ENCODE measurements around the gene CCDC51. TPM values are rescaled to one million over a fixed set of nuclear protein-coding genes. Genes with fewer than 3 reads are reported as not detected.

The CCDC51 gene
- total RNA-seq, 1 donor from 2014 or later: 39.2 TPM

- H3K36me3 ChIP-seq (ENCODE audit: control insufficient read depth, insufficient read depth, low read length): no peaks in the 10 kb centered on the region
- H3K27me3 ChIP-seq (ENCODE audit: control insufficient read depth, insufficient read depth, low read length): no peaks in the 10 kb centered on the region
- TF ChIP-seq CTCF (IDR thresholded peaks at IDR 0.05; ENCODE audit: insufficient read depth, low read length, poor library complexity, severe bottlenecking): no peak
- H3K4me3 ChIP-seq (ENCODE audit: low read depth, low read length): peak overlapping the region; percentile 69
- no peak for DNase-seq (ENCODE audit: low read depth)
Observed at GRCh38 chr3:48472673-48472922, 32.7 kb upstream of the CCDC51 start.

- no peak for DNase-seq (ENCODE audit: low read depth)
- H3K36me3 ChIP-seq (ENCODE audit: control insufficient read depth, insufficient read depth, low read length): no peaks in the 10 kb centered on the region
- no peak for TF ChIP-seq CTCF (IDR thresholded peaks at IDR 0.05; ENCODE audit: insufficient read depth, low read length, poor library complexity, severe bottlenecking)
- H3K27me3 ChIP-seq (ENCODE audit: control insufficient read depth, insufficient read depth, low read length): no peaks in the 10 kb centered on the region
- H3K4me3 ChIP-seq (ENCODE audit: low read depth, low read length): no peak overlapping the region
Observed at GRCh38 chr3:48470286-48470685, 30.4 kb upstream of the CCDC51 start.

GRCh38 chr3:48469046-48469915 is 29.4 kb upstream of the CCDC51 start:
- DNase-seq (ENCODE audit: low read depth): no peak
- no peak for TF ChIP-seq CTCF (IDR thresholded peaks at IDR 0.05; ENCODE audit: insufficient read depth, low read length, poor library complexity, severe bottlenecking)

GRCh38 chr3:48468329-48468731 is 28.4 kb upstream of the CCDC51 start:
- no peak for TF ChIP-seq CTCF (IDR thresholded peaks at IDR 0.05; ENCODE audit: insufficient read depth, low read length, poor library complexity, severe bottlenecking)
- no peaks in the 10 kb centered on the region for H3K36me3 ChIP-seq (ENCODE audit: control insufficient read depth, insufficient read depth, low read length)
- no peaks in the 10 kb centered on the region for H3K27me3 ChIP-seq (ENCODE audit: control insufficient read depth, insufficient read depth, low read length)
- no peak overlapping the region for H3K4me3 ChIP-seq (ENCODE audit: low read depth, low read length)
- DNase-seq (ENCODE audit: low read depth): no peak

More at GRCh38 chr3:48469046-48469915, 29.4 kb upstream of the CCDC51 start:
- H3K36me3 ChIP-seq (ENCODE audit: control insufficient read depth, insufficient read depth, low read length): no peaks in the 10 kb centered on the region
- no peaks in the 10 kb centered on the region for H3K27me3 ChIP-seq (ENCODE audit: control insufficient read depth, insufficient read depth, low read length)
- no peak overlapping the region for H3K4me3 ChIP-seq (ENCODE audit: low read depth, low read length)

GRCh38 chr3:48467473-48468267 is 27.8 kb upstream of the CCDC51 start:
- H3K27me3 ChIP-seq (ENCODE audit: control insufficient read depth, insufficient read depth, low read length): no peaks in the 10 kb centered on the region
- no peak for DNase-seq (ENCODE audit: low read depth)
- TF ChIP-seq CTCF (IDR thresholded peaks at IDR 0.05; ENCODE audit: insufficient read depth, low read length, poor library complexity, severe bottlenecking): no peak
- no peak overlapping the region for H3K4me3 ChIP-seq (ENCODE audit: low read depth, low read length)
- no peaks in the 10 kb centered on the region for H3K36me3 ChIP-seq (ENCODE audit: control insufficient read depth, insufficient read depth, low read length)

Data from kidney epithelial cell (primary cell).